Caco-2 (cell line): Measurements from ENCODE around the gene LIMA1. TPM values are rescaled to one million over a fixed set of nuclear protein-coding genes. Genes with fewer than 3 reads are reported as not detected.

ENCODE experiments used
- BruUV-seq: library from RNA; stranded (reverse); fragments of 400-500 nt; replicated peaks from 2 replicates; lab custom pipeline; 2021; lab: Mats Ljungman, UMichigan
- CTCF ChIA-PET: fragments of 300-600 bp; sonication (Branson Sonifier 250); formaldehyde crosslinking; loops from one replicate; lab custom pipeline; 2022; ENCODE audit warnings: antibody characterized with exemption; lab: Charles Lee
- POLR2A ChIA-PET: fragments of 300-600 bp; sonication (Branson Sonifier 250); formaldehyde crosslinking; loops from one replicate; lab custom pipeline; 2022; ENCODE audit warnings: antibody characterized with exemption; lab: Charles Lee
- DNase-seq, 2 experiments: peaks; one replicate each; pipeline versions ENCODE4 v3.0.0 to v3.0.0-alpha.2; 2020 to 2022
- H3K27me3 ChIP-seq: replicated peaks from 2 replicates; pipeline ENCODE4 v1.6.0; 2011; ENCODE audit warnings: low read length; ENCODE audit not compliant: control insufficient read depth, insufficient read depth
- H3K36me3 ChIP-seq: 2 replicates; pipeline ENCODE4 v1.5.1; 2011; ENCODE audit warnings: low read length; ENCODE audit not compliant: control insufficient read depth, insufficient read depth
- H3K4me1 ChIP-seq: fragments of 250-450 bp; sonication (Bioruptor Pico); 2 replicates; pipeline ENCODE4 v1.5.1; 2020; ENCODE audit warnings: mild to moderate bottlenecking
- H3K4me3 ChIP-seq: 2 replicates; pipeline ENCODE4 v1.5.1; 2011; ENCODE audit warnings: low read depth, mild to moderate bottlenecking, control low read depth, low read length
- H3K9me3 ChIP-seq: fragments of 250-450 bp; sonication (Bioruptor Pico); 2 replicates; pipeline ENCODE4 v1.5.1; 2020; ENCODE audit warnings: mild to moderate bottlenecking, moderate library complexity
- H3K27ac Mint-ChIP-seq: one replicate; pipeline ENCODE4 v1.8.0; 2022; ENCODE audit warnings: mixed read lengths; ENCODE audit not compliant: unreplicated experiment
- H3K27me3 Mint-ChIP-seq: one replicate; pipeline ENCODE4 v1.8.0; 2022; ENCODE audit warnings: mixed read lengths; ENCODE audit not compliant: insufficient read depth, unreplicated experiment
- H3K36me3 Mint-ChIP-seq: one replicate; pipeline ENCODE4 v1.8.0; 2022; ENCODE audit warnings: mild to moderate bottlenecking, mixed read lengths; ENCODE audit not compliant: insufficient read depth, unreplicated experiment
- H3K4me1 Mint-ChIP-seq: one replicate; pipeline ENCODE4 v1.8.0; 2022; ENCODE audit warnings: low read depth, mixed read lengths; ENCODE audit not compliant: unreplicated experiment
- H3K4me3 Mint-ChIP-seq: one replicate; pipeline ENCODE4 v1.8.0; 2022; ENCODE audit warnings: mild to moderate bottlenecking, moderate library complexity, mixed read lengths; ENCODE audit not compliant: unreplicated experiment
- H3K9me3 Mint-ChIP-seq: one replicate; pipeline ENCODE4 v1.8.0; 2022; ENCODE audit warnings: mixed read lengths; ENCODE audit not compliant: unreplicated experiment
- CTCF ChIP-seq, 2 experiments: fragments of 200-600 bp in 1 of 2; IDR thresholded peaks; 1 replicate in 1 of 2; 2 replicates in 1 of 2; pipeline versions ENCODE4 v1.5.1 to v1.8.0; 2011 to 2022; ENCODE audit warnings: antibody characterized with exemption in 1 of 2, control low read depth in 1 of 2, inconsistent platforms in 1 of 2, low read depth in 1 of 2, low read length in 1 of 2, mild to moderate bottlenecking in 1 of 2, moderate library complexity in 1 of 2; ENCODE audit not compliant: insufficient read depth in 1 of 2, severe bottlenecking in 1 of 2, unreplicated experiment in 1 of 2
- intact Hi-C: fragments of 100-400 bp; cut with micrococcal nuclease; formaldehyde crosslinking; loops from one replicate; pipeline ENCODE4 v1.10.0; 2022; ENCODE audit not compliant: unreplicated experiment
- total RNA-seq: library from RNA; stranded (reverse); gene quantifications from 2 replicates; pipeline ENCODE4 v1.2.3, GENCODE V29; 2022

Gene LIMA1
- total RNA-seq, 1 experiment from 2014 or later, result 50.3 TPM

DNA sequence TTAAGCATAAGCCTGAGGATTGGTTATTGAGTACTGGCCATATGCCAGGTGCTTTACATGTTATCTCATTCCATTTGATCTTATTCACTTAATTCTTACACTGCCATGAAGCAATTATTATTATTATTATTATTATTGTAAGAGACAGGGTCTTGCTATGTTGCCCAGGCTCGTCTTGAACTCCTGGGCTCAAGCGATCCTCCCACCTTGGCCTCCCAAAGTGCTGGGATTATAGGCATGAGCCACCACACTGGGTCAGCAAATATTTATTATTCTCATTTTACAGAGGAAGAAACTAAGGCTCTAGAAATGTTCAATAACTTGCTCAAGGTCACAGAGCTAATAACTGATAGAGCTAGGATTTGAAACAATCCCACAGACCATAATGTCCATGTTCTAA lies 14.8 kb downstream of the LIMA1 start:
- peaks cover 10% of the 10 kb centered on the region for H3K9me3 Mint-ChIP-seq
- H3K27me3 ChIP-seq, result no peaks in the 10 kb centered on the region
- CTCF ChIA-PET, result no interaction called here
- no peaks in the 10 kb centered on the region; the same call in none of the 2 replicates for H3K36me3 ChIP-seq
- no peak for TF ChIP-seq CTCF (IDR thresholded peaks at IDR 0.05; ENCODE audit: insufficient read depth in 1 of 2, low read depth in 1 of 2, low read length in 1 of 2, severe bottlenecking in 1 of 2, unreplicated experiment in 1 of 2)
- peaks cover 15% of the 10 kb centered on the region for H3K36me3 Mint-ChIP-seq
- H3K27ac Mint-ChIP-seq, result no peak overlapping the region
- H3K4me3 ChIP-seq, result no peak overlapping the region
- DNase-seq, result no peak
- H3K9me3 ChIP-seq, result no peaks in the 10 kb centered on the region
- peaks cover 12% of the 10 kb centered on the region for H3K4me1 Mint-ChIP-seq
- H3K4me1 ChIP-seq, result peaks cover 25% of the 10 kb centered on the region
- intact Hi-C loops, result no loop called here
- no TSS peak for BruUV-seq
- H3K4me3 Mint-ChIP-seq, result no peak overlapping the region
- H3K27me3 Mint-ChIP-seq, result no peaks in the 10 kb centered on the region
- POLR2A ChIA-PET, result no interaction called here

GRCh38 chr12:50265770-50266524 lies 17.4 kb downstream of the LIMA1 start:
- CTCF ChIA-PET, result interaction anchor here (0.6 kb wide), 1 partner anchor 48 kb away, joined by 5 read pairs; no protein-coding TSS in a partner anchor

DNA sequence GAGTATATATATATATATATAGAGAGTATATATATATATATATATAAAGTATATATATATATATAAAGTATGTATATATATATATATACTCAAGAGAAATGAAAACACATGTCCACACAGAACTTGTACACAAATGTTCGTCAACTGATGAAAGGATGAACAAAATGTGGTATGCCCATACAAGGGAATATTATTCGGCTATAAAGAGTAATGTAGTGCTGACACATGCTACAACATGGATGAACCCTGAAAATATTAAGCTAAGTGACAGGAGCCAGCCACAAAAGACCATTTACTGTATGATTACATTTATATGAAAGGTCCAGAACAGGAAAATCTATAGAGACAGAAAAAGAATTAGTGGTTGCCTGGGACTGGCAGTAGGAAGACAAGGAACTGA lies 19.5 kb downstream of the LIMA1 start:
- no TSS peak for BruUV-seq
- H3K4me1 ChIP-seq, result peaks cover 16% of the 10 kb centered on the region
- Mint-ChIP-seq H3K4me1 (peaks cover 14% of the 10 kb centered on the region), H3K27ac (no peak overlapping the region), H3K27me3 (no peaks in the 10 kb centered on the region), H3K9me3 (peaks cover 10% of the 10 kb centered on the region), H3K4me3 (no peak overlapping the region), H3K36me3 (peaks cover 9% of the 10 kb centered on the region)
- H3K36me3 ChIP-seq, result no peaks in the 10 kb centered on the region; the same call in none of the 2 replicates
- no peak for DNase-seq
- no peaks in the 10 kb centered on the region for H3K9me3 ChIP-seq
- intact Hi-C loops, result no loop called here
- ChIA-PET POLR2A (no interaction called here), CTCF (no interaction called here)
- H3K27me3 ChIP-seq, result no peaks in the 10 kb centered on the region
- no peak overlapping the region for H3K4me3 ChIP-seq
- no peak for TF ChIP-seq CTCF (IDR thresholded peaks at IDR 0.05; ENCODE audit: insufficient read depth in 1 of 2, low read depth in 1 of 2, low read length in 1 of 2, severe bottlenecking in 1 of 2, unreplicated experiment in 1 of 2)

More at GRCh38 chr12:50265770-50266524, 17.4 kb downstream of the LIMA1 start:
- peaks cover 5% of the 10 kb centered on the region for H3K4me1 ChIP-seq
- DNase-seq, result no peak
- H3K27me3 Mint-ChIP-seq, result no peaks in the 10 kb centered on the region
- no peak overlapping the region for H3K4me3 Mint-ChIP-seq
- H3K27me3 ChIP-seq, result no peaks in the 10 kb centered on the region
- intact Hi-C loops, result no loop called here
- H3K27ac Mint-ChIP-seq, result no peak overlapping the region
- no peaks in the 10 kb centered on the region; the same call in none of the 2 replicates for H3K36me3 ChIP-seq
- no peaks in the 10 kb centered on the region for H3K9me3 ChIP-seq
- H3K4me1 Mint-ChIP-seq, result peaks cover under 1% of the 10 kb centered on the region
- H3K4me3 ChIP-seq, result no peak overlapping the region
- H3K9me3 Mint-ChIP-seq, result peaks cover 10% of the 10 kb centered on the region
- no peak for TF ChIP-seq CTCF (IDR thresholded peaks at IDR 0.05; ENCODE audit: insufficient read depth in 1 of 2, low read depth in 1 of 2, low read length in 1 of 2, severe bottlenecking in 1 of 2, unreplicated experiment in 1 of 2)
- POLR2A ChIA-PET, result no interaction called here
- BruUV-seq, result no TSS peak
- peaks cover 10% of the 10 kb centered on the region for H3K36me3 Mint-ChIP-seq
